Measurements from ENCODE around the gene KCP.

Gene KCP

GRCh38 chr7:128827248-128827958 is 83.1 kb downstream of the KCP start:
- H3K27me3 ChIP-seq (replicated peaks; ENCODE audit: control insufficient read depth, insufficient read depth, low read length), result peaks cover 3% of the 10 kb centered on the region
- no peak overlapping the region for H3K4me3 ChIP-seq (replicated peaks; ENCODE audit: low read depth, low read length)
- TF ChIP-seq, protein P1, sequence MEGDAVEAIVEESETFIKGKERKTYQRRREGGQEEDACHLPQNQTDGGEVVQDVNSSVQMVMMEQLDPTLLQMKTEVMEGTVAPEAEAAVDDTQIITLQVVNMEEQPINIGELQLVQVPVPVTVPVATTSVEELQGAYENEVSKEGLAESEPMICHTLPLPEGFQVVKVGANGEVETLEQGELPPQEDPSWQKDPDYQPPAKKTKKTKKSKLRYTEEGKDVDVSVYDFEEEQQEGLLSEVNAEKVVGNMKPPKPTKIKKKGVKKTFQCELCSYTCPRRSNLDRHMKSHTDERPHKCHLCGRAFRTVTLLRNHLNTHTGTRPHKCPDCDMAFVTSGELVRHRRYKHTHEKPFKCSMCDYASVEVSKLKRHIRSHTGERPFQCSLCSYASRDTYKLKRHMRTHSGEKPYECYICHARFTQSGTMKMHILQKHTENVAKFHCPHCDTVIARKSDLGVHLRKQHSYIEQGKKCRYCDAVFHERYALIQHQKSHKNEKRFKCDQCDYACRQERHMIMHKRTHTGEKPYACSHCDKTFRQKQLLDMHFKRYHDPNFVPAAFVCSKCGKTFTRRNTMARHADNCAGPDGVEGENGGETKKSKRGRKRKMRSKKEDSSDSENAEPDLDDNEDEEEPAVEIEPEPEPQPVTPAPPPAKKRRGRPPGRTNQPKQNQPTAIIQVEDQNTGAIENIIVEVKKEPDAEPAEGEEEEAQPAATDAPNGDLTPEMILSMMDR (IDR thresholded peaks at IDR 0.05; ENCODE audit: insufficient read depth, low read length, poor library complexity, severe bottlenecking), result no peak
- no peak for DNase-seq (ENCODE audit: extremely low read depth, insufficient read length)
- no peaks in the 10 kb centered on the region for H3K36me3 ChIP-seq (ENCODE audit: control insufficient read depth, insufficient read depth, low read length)

- TF ChIP-seq, protein P1 (IDR thresholded peaks at IDR 0.05; ENCODE audit: insufficient read depth, low read length, poor library complexity, severe bottlenecking), result no peak
- no peak overlapping the region for H3K4me3 ChIP-seq (replicated peaks; ENCODE audit: low read depth, low read length)
- DNase-seq (ENCODE audit: extremely low read depth, insufficient read length), result no peak
- H3K36me3 ChIP-seq (ENCODE audit: control insufficient read depth, insufficient read depth, low read length), result no peaks in the 10 kb centered on the region
- peaks cover 3% of the 10 kb centered on the region for H3K27me3 ChIP-seq (replicated peaks; ENCODE audit: control insufficient read depth, insufficient read depth, low read length)
Measured at GRCh38 chr7:128826916-128827247, 83.6 kb downstream of the KCP start.
